HFF-Myc (cell line): ENCODE data around the gene LLGL1.
A peak's percentile ranks its signal among the peaks of the same experiment; 100 is the strongest.

ENCODE experiments used
- DNase-seq: peaks from one replicate; pipeline ENCODE4 v3.0.0-alpha.2; 2011; ENCODE audit warnings: low read depth; ENCODE audit errors: extremely low read depth
- H3K4me3 ChIP-seq: replicated peaks from 2 replicates; pipeline ENCODE4 v1.5.1; 2011; ENCODE audit warnings: low read depth, mild to moderate bottlenecking, control low read depth, low read length
- CTCF ChIP-seq: IDR thresholded peaks from 2 replicates; pipeline ENCODE4 v1.5.1; 2012; ENCODE audit warnings: mild to moderate bottlenecking, low read depth, low read length, control low read depth; ENCODE audit errors: missing control alignments

LLGL1 gene

DNA sequence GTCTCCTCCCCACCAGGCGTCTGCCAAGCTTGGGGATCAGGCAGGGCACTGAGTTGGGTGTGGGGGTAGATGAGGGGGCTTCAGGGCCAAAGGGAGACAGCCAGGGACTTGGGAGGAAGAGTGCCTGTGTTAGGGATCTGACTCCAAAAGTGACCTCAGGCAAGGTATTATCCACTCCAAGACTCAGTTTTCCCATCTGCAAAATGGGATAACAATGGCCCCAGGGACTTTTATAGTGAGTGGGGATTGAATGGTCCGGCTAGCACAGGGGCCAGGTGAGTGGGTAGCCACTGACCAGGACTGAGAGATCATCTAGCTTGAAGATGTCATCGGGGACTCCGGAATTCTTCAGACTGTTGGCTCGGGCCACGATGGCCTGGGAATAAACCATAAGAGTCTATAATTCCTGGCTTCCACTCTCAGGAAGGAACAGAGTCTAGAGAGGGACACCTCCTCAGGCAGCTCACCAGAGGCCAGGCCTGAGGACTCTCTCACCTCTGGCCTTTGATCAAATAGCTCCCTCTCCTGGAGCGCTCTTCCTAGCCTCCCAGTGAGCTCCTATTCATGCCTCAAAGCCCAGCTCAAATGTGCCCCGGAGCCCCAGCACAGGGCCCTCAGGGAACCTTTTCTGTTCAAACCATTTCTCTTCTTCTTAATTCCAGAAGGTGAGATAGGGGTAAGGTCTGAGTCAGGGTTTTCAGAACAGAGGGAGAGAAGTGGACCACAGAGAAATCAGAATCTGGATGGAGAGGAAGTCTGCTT lies 29.6 kb downstream of the LLGL1 start:
- no peak for TF ChIP-seq CTCF
- no peak overlapping the region for H3K4me3 ChIP-seq
- DNase-seq: no peak

- no peak overlapping the region for H3K4me3 ChIP-seq
- TF ChIP-seq CTCF: no peak
- DNase-seq: no peak
Observed at GRCh38 chr17:18256351-18256750, 30.9 kb downstream of the LLGL1 start.

DNA sequence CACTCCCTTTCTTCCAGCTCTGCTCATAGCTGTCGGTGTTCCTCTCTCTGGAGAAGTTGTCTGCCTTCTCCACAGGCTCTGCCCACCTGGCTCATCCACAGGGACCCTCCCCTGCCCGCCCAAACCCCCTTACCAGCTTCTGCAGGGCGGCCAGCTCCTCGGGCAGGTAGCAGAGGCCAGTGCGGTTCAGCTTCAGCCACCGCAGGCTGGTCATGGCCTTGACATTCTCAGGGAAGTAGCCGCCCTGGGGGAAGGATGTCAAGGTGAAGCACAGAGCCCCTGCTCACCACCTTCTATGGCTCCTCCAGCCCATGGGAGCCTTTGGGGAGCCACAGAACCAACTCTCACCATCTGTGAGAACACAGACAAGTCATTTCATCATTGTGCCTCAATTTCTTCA lies 31.3 kb downstream of the LLGL1 start:
- no peak for TF ChIP-seq CTCF
- peak overlapping the region; percentile 84; the same call in 1 of the 2 replicates for H3K4me3 ChIP-seq
- DNase-seq: no peak

GRCh38 chr17:18257268-18257981 lies 32.0 kb downstream of the LLGL1 start:
- no peak for TF ChIP-seq CTCF
- no peak for DNase-seq
- peak overlapping the region; percentile 84 for H3K4me3 ChIP-seq

DNA sequence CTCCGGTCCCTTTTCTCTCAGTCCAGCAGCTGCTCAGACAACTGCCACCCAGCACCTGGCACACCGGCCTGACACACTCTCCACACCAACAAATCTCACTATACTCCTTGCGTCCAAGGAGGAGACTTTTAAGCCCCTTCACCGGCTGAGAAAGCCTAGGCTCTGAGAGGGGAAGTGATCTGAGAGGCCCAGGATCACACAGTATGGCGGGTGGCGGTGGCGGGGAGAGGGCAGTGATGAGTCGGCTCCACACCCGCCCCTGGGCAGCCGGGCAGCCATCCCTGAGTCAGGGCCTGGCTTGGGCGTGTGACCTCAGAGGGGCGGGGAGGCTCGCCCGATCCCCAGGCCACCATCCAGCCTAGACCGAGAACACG lies 32.5 kb downstream of the LLGL1 start:
- TF ChIP-seq CTCF: no peak
- peak overlapping the region; percentile 84 for H3K4me3 ChIP-seq
- DNase-seq: no peak

GRCh38 chr17:18258356-18259038 lies 33.1 kb downstream of the LLGL1 start, which contains the start of gene FLII:
Gene FLII, minus strand, starts transcription at chr17:18258738. Its CDS starts 48 bp downstream, at chr17:18258690.
- no peak for DNase-seq
- peak within 1 kb of the TSS; percentile 84 for H3K4me3 ChIP-seq
- TF ChIP-seq CTCF: no peak
